ENCODE data around the gene NOM1. TPM values are rescaled to one million over a fixed set of nuclear protein-coding genes. Genes with fewer than 3 reads are reported as not detected.

NOM1 gene
- total RNA-seq, 1 experiment from 2014 or later = 31.7 TPM

DNA sequence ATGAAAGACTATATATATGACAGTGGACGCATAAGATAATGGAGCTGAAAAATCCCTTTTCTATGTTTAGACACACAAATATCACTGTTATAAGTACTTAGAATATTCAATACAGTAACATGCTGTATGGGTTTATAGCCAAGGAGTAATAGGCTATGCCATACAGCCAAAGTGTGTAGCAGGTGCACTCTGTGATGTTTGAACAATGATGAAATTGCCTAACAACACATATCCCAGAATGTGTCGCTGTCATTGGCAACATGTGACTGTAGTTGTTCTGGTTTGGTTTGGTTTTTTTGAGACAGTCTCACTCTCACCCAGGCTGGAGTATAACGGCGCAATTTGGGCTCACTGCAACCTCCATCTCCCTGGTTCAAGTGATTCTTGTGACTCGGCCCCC is 26.1 kb downstream of the NOM1 start:
- no peaks in the 10 kb centered on the region for H3K23me2 ChIP-seq (ENCODE audit: insufficient read length, low read depth, low read length, poor library complexity, severe bottlenecking)
- H2BK5ac ChIP-seq (ENCODE audit: insufficient read length, low read length) = no peak overlapping the region
- TF ChIP-seq, protein P1, sequence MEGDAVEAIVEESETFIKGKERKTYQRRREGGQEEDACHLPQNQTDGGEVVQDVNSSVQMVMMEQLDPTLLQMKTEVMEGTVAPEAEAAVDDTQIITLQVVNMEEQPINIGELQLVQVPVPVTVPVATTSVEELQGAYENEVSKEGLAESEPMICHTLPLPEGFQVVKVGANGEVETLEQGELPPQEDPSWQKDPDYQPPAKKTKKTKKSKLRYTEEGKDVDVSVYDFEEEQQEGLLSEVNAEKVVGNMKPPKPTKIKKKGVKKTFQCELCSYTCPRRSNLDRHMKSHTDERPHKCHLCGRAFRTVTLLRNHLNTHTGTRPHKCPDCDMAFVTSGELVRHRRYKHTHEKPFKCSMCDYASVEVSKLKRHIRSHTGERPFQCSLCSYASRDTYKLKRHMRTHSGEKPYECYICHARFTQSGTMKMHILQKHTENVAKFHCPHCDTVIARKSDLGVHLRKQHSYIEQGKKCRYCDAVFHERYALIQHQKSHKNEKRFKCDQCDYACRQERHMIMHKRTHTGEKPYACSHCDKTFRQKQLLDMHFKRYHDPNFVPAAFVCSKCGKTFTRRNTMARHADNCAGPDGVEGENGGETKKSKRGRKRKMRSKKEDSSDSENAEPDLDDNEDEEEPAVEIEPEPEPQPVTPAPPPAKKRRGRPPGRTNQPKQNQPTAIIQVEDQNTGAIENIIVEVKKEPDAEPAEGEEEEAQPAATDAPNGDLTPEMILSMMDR (conservative IDR thresholded peaks at IDR 0.05) = no peak

More for the DNA sequence above, 26.1 kb downstream of the NOM1 start:
- no peak overlapping the region for H2BK20ac ChIP-seq (ENCODE audit: low read depth, low read length, poor library complexity, severe bottlenecking)
- no peaks in the 10 kb centered on the region for H3K4me1 ChIP-seq (ENCODE audit: insufficient read depth, low read length)
- no peak overlapping the region for H4K5ac ChIP-seq (ENCODE audit: insufficient read length, low read depth, low read length)
- H4K8ac ChIP-seq (replicated peaks; ENCODE audit: insufficient read length, low read depth, low read length) = no peak overlapping the region
- no peak overlapping the region for H3K4me2 ChIP-seq (ENCODE audit: insufficient read depth, insufficient read length, low read length)
- H3K4me1 Mint-ChIP-seq = no peaks in the 10 kb centered on the region
- H3K9me3 Mint-ChIP-seq = peaks cover 17 to 18% of the 10 kb centered on the region in 2 experiments
- H4K20me1 ChIP-seq (ENCODE audit: control insufficient read depth, insufficient read depth, insufficient read length) = no peaks in the 10 kb centered on the region
- H2BK120ac ChIP-seq (ENCODE audit: low read depth, low read length, poor library complexity, severe bottlenecking) = no peak overlapping the region
- no peak overlapping the region for H3K18ac ChIP-seq (ENCODE audit: insufficient read length, low read depth, low read length)
- no peak overlapping the region for H2BK15ac ChIP-seq (ENCODE audit: low read depth, low read length)
- H3K14ac ChIP-seq (ENCODE audit: insufficient read depth, low read length) = no peak overlapping the region
- H3K79me2 ChIP-seq (ENCODE audit: insufficient read depth, low read length) = no peaks in the 10 kb centered on the region; the same call in 1 of the 2 replicates
- H3K27ac Mint-ChIP-seq = no peak overlapping the region
- no peak overlapping the region for H2AFZ ChIP-seq (ENCODE audit: low read length)
- no peak overlapping the region for H2AK5ac ChIP-seq (ENCODE audit: insufficient read length, low read length)
- H3K4me3 Mint-ChIP-seq = no peak overlapping the region
- H3K36me3 Mint-ChIP-seq (ENCODE audit: insufficient read depth in 1 of 3, low read depth in 3 of 3) = peaks cover 20 to 48% (median 38%) of the 10 kb centered on the region in 3 experiments
- no peak overlapping the region for H3K27ac ChIP-seq (ENCODE audit: insufficient read length, low read depth, low read length)
- WGBS (ENCODE audit: extremely low coverage, insufficient read length, low lambda C conversion rate) = no CpG with 5 or more reads among the region's 5 CpGs
- H3K56ac ChIP-seq (ENCODE audit: insufficient read length, low read depth, low read length) = no peak overlapping the region
- H3K23ac ChIP-seq (ENCODE audit: insufficient read length, low read depth, low read length) = no peak overlapping the region
- no peak overlapping the region for H3K4ac ChIP-seq (ENCODE audit: low read depth, low read length)
- no peaks in the 10 kb centered on the region for H3K27me3 Mint-ChIP-seq (ENCODE audit: low read depth)
- no peak overlapping the region for H3T11ph ChIP-seq (ENCODE audit: low read length)
- H3K27me3 ChIP-seq (ENCODE audit: insufficient read depth, low read length) = no peaks in the 10 kb centered on the region
- no peaks in the 10 kb centered on the region for H3K79me1 ChIP-seq (ENCODE audit: insufficient read depth, low read depth, low read length, poor library complexity, severe bottlenecking)
- no peak overlapping the region for H4K91ac ChIP-seq (ENCODE audit: insufficient read length, low read depth, low read length)
- DNase-seq = no peak
- H2BK12ac ChIP-seq (ENCODE audit: insufficient read length, low read depth, low read length) = no peak overlapping the region
- H3K9ac ChIP-seq (ENCODE audit: extremely low read depth, insufficient read length, low read length) = no peak overlapping the region
- H3K9me3 ChIP-seq (ENCODE audit: control insufficient read depth, low read depth, low read length) = no peaks in the 10 kb centered on the region

Data from H9 (cell line).